NCI-H1436 treated with DMSO at 0.1 percent for 48 hours (cell line): ENCODE measurements around the gene PGR.

Source experiments
- DNase-seq: peaks from one replicate; lab custom pipeline; 2025; lab: John Stamatoyannopoulos, UW

PGR gene

DNA sequence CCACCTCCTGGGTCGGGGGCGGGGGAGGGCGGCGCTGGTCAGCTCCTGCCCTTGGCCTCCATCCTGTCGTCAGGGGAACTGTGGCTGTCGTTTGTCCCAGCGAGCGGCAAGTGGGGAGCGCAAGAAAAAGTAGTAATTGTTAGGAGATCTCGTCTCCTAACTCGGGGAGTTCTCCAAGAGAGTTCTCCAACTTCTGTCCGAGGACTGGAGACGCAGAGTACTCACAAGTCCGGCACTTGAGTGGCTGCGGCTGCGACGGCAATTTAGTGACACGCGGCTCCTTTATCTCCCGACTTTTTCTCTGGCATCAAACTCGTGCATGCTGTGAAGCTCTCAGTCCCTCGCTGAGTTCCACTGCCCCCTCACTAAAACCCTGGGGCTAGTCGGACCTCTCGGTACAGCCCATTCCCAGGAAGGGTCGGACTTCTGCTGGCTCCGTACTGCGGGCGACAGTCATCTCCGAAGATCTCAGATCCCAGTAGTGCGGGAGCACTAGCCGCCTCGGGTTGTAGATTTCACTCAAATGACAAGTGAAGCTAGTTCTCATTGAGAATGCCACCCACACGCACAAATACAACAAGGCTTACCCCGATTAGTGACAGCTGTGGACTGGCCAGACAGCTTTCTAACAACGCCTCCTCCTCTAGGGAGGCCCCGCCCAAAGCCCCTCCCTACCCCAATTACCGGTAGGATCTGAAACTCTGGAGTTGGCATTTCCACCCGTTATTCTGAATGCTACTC lies at the start of gene PGR:
Gene PGR (minus strand): TSS at position 611 of the 741 bp plus-strand sequence. CDS start 743 bp downstream, outside the sequence.
- DNase-seq: no peak

DNA sequence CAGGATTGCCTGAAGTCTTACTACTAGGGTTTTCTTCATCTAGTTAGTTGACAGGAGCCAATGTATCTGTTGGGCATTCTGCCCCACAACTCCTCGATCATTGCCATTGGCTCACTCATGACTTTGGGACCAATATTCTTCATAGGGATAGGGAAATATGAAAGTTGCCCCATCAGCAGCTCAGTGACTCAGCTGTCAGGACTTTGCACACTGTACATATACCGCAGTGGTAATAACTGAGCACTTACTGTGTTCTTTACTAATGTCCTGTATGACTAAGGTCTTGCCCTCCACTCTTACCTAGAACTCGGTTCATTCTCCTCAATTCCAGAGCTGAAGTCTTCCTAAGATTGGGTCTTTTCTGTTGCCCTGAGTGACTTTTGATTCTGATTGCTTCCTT lies 46.8 kb upstream of the PGR start:
- DNase-seq: no peak

DNA sequence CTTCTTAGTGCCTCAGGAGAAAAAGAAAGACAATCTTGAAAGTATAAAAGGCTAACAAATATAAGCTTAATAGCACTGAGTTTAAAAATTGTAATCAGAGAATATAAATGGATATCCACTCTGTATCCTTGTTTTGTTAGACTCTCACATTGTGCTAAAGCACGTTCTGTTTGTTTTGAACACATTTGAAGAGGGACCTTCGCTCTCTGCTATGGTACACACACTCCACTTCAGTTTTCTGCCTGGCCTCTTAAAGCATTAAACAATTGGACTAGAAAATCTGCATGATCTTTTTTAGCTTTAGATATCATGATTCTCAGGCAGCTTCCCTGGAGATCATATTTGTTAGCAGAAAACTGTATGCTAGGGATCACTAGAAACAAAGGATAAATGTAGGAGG lies 40.3 kb upstream of the PGR start:
- DNase-seq: no peak

DNA sequence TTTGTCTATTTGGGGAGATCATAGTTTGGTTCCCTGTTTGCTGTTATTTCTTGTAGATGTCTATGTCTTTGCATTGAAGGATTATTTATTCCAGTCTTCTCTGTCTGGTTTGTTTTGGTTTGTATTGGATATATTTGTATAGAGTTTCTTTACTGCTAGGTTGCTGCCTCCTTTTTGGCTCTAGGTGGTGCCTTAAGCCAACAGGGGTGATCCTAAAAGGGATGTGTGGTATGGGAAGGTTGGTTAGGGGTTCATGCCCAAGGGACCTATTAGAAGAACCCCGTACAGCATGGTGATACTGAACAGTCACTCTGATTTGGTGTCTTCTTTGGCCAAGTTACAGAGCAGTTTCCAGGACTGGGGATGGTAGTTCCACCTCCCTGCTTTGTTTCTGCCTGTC lies 36.4 kb upstream of the PGR start:
- DNase-seq: no peak

DNA sequence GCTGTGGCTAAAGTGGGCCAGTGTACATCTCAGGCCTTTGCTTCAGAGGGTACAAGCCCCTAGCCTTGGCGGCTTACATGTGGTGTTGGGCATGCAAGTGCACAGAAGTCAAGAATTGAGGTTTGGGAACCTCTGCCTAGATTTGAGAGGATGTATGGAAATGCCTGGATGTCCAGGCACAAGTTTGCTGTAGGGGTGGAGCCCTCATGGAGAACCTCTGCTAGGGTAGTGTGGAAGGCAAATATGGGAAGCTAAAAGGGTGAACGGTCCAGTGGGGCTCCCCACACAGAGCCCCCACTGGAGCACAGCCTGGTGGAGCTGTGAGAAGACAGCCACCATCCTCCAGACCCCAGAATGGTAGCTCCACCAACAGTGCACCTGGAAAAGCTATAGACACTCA lies 28.5 kb upstream of the PGR start:
- no peak for DNase-seq

DNA sequence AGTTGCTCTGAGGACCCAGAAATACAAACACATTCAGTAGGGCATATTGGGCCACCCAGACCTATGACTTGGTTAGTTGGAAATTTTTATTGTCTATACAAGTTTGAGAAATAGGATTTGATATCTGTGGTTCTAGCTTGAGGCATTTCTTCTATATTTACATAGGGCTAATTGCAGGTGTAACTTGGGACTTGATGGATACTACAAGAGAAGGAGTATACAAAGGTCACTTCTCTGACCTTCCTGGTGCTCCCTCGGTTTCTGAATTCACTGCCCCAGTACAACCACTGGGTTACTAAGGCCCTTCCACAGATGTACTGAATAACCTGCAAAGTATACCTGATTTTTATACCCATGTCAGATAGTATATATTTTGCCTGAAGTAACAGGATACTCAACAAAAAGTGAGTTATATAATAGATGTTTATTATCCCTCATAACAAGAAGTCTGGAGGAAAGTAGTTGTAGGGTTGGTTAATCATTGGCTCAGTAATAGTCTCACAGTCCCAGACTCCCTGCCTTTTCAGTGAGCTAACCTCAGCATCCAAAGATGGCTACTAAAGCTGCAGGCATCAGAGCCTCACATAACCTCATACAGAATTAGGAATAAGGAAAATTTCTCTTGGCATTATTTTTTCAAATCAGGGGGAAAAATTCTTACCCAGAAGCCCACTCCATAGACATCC lies 8.8 kb upstream of the PGR start:
- no peak for DNase-seq

DNA sequence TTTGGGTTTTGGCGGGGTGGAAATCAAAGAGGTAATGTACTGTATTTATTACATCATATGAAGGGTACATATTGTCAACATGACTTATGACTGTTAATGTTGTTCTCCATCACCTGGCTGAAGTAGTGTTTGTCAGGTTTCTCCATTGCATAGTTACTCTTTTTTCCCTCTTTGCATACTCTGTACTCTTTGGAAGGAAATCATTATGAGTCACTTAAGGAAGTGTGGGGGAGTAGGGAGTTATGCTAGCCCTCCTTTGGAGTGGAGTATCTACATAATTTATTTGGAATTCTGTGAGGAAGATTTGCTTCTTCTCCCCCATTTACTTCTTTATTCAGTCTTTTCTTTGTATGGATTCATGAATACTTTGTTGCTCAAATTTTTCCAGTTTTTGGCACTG lies 3.6 kb upstream of the PGR start:
- no peak for DNase-seq

DNA sequence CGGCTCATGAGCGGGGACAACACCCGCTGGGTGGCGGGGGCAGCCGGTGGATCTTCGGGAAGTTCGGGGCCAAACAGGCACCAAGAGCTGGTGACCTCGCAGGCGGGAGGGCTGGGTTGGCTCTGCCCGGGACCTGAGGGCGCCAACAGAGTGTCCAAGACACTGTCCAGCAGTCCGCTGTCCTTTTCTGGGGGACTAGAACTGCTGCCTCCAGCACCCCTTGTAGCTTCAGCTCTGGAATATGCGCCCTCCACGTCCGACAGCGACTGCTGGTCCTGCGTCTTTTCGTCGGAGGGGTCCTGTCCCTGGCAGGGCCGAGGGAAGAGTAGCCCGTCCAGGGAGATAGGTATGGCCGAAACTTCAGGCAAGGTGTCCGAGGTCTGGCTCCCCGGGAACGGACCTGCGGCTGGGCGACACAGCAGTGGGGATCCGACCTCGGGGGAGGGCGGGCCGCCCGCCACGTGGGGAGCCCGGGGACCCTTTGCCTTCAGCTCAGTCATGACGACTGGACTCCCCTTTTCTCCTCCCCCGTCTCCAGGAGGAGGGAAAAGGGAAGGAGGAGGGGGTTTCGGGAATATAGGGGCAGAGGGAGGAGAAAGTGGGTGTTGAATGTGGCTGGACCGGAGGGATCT lies 926 bp downstream of the PGR start:
- no peak for DNase-seq

DNA sequence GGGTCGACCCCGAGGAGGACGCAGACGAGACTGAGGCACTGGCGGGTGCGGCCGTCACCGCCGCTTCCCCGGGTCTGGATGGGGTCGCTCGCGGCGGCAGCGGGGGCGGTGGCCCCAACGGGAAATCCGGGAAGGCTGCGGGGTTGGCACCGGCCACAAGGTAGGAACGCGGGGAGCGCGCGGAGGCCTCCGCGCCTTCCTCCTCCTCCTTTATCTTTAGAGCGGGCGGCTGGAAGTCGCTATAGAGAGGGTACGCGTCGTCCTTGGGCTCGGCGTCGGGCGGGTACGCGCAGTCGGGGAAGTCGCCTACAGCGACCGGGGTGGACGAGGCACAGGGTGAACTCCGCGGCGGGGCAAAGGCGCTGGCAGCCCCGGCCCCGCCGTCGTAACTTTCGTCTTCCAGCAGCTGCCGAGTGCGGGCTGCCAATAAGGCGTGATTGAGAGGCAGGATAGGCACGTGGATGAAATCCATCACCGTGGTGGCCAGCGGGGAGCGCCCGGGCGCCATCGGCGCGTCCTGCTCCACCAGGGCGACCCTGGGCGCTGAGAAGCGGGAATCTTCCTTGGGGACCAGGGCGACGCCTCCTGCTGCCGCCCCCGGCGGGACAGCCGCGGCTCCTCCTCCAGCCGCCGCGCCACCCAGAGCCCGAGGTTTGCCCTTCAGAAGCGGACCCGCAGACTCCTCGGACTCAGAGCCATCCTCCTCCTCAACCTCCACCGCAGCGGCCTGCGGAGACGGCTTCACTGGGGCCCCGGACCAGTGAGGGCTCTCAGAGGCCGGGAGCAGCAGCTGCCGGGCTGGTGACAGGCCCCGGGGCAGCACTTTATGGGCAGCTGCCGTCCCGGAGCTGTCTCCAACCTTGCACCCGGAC lies 1.7 kb downstream of the PGR start:
- no peak for DNase-seq

DNA sequence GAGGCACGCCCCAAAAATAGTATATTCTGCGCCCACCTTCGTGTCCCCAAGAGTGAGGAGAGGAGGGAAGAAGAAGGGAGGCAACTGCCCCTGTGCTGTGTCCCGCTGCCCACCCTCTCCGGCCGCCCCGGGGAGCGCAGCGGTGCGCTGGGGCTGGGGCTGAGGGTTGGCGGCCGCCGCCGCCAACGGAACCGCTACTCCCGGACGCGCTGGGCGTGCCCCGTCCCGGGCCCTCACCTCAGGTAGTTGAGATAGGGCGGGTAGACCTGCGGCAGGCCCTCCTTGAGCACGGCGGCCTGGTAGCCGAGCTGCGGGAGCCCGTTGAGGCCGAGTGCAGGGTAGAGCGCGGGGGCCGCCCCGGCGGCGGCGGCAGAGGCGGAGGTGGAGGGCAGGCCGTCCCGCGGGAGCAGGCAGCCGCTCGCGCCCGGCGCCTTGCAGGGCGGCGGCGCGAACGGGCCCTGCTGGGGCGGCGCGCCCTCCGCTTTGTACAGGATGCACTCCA lies 2.4 kb downstream of the PGR start:
- no peak for DNase-seq

DNA sequence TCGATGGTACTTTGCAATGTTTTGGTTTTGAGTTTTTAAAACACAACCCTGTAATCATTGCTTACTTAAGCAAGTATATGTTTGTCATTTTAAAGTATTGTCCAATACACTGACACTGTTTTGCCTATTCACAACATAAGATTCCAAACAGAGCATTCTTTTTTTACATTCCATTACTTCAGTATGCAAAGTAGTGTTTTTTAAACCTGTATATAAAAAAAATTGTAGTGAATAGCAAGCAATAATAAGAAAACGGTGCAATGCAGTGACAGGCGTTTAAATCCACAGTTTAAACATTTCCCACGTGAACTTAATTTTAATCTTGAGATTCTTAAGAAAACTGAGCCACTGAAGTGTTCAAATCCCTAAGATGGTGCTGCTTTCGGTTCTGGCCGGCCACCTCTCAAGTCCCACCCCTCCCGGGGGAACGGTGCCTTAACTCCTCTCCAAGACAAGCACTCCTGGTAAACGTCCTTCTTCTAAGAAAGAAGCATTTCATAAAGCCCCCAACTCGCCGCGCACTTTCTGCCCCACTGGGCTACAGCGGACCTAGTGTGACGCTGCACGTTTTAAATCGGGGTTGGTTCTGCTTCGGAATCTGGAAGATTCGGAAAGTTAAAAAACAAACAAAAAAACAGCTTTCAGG lies 2.9 kb downstream of the PGR start:
- DNase-seq: no peak

DNA sequence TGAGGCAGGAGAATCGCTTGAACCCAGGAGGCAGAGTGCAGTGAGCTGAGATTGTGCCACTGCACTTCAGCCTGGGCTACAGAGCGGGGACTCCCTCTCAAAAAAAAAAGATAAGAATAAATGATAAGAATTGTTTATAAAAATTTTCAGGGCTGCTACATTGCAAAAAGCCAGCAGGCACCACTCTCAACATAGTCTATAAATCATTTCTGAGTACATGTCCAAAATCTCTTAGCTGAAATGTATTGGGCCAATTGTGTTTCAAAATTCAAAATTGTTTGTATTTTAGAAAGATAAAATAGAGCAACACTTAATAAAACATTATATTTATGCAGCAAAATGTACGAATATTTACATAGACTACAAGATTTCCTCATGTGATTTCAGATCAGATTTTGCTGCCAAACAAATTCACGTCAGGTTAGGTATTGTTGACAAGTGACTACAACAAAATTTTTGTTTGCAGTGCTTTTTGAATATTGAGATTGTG lies 13.9 kb downstream of the PGR start:
- no peak for DNase-seq

DNA sequence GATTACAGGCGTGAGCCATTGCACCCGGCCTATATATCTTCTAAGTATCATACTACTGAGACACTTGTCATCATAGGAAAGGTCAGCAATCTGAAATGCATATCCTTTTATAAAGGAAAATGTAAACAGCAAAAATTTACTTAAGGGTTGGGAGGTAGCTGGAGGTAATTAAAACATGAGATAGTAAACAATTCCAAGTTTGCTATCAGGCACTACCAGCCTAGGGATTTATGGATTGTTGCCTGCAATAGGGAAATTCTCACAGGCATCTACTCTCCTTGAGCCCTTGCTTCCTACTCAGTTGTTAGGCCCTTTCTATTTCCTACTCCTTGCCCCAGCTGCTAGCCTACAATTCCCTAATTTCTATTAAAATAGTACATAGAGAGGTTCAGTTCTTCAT lies 16.1 kb downstream of the PGR start:
- no peak for DNase-seq

DNA sequence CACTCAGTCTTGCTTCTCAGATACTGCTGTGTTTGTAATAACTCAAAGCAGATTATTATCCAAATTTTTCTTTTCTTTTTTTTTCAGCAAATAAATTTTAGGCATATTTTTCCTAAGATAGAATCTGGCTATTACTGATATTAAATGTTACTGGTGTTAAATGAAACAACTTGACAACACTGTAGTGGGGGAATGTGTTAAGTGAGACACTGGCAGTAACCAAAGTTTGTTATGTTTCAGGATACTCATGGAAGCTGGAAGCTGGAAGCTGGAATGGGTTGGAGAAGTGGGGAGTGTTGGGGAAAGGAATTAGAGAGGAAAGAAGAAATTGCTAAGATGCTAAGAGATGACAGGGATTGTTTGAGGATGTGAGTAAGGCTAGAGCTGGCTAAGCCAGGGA lies 24.9 kb downstream of the PGR start:
- no peak for DNase-seq

DNA sequence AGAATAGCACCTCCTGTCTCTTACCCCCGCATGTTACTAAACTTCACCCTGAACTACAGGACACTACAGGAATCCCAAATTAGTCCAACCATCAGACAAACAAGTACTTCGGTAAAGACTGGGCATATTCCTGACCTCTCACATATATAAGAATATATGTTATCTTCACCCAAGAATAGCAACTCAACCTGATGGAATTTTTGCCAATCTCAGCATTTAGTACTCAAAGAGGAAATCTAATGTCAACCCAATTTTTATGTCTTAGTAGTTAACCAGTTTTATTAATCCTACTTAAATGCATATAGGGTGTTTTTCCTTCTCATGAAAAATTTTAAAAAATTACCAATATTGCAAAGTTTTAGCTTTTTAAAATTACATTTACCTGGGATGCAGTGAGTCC lies 26.2 kb downstream of the PGR start:
- DNase-seq: no peak

DNA sequence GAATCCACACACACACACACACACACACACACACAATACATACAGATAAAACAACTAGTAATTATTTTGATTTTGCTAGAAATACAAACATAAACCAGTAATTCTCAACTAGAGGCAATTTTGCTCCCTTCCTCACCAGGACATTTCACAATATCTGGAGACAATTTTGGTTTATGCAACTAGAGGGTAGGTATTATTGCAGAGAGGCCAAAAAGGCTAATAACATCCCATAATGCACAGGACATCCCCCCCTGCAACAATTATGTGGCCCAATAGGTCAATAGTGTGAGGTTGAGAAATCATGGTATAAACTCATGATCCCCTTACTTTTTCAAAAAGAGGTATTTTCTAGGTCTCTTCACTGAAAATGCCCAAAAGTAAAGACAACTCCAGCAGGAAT lies 29.0 kb downstream of the PGR start:
- no peak for DNase-seq

DNA sequence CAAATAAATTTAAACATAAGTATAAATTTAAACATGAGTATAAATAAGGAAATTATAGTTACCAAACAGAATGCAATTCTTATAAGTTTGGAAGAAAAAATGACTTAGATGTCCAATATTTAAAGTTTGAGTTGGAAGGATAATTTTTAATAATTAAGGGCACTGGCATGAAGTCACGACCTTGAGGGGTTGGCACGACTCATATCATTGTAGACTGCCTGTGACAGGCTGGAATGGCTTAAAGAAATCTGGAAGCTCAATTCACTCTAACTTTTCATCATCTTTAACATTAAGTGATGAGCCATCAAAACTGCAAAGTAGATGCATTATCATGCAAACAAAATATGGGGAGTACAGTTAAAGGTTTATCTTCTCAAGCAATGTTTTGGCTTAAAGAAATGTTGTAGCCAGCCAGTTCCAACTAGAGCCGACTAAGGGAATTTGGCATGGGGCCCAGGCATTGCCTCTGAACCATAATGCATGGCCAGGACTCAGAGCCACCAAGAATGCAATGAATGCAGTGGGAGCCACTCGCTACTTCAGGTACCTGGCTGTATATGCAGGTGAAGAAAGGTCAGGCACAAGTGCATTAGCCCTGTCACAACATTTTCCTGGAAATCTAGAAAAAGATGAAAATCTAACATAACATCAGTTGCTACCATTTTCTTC lies 33.4 kb downstream of the PGR start:
- no peak for DNase-seq

DNA sequence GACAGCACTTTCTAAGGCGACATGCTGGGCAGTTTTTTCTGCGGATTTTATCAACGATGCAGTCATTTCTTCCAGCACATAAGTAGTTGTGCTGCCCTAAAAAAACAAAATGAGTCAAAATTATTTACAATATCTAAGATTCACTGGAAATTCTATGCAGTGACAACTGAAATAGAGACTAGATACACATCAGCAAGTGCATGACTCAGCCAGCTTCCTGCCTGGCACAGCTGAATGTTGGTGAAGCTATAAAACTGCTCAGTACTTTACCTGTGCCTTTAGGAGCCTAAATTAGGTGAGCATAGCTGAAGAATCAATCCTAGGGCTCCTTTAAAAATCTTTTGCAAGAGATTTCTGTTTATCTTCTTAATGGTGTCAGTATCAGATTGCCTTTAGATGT lies 37.8 kb downstream of the PGR start:
- DNase-seq: no peak

DNA sequence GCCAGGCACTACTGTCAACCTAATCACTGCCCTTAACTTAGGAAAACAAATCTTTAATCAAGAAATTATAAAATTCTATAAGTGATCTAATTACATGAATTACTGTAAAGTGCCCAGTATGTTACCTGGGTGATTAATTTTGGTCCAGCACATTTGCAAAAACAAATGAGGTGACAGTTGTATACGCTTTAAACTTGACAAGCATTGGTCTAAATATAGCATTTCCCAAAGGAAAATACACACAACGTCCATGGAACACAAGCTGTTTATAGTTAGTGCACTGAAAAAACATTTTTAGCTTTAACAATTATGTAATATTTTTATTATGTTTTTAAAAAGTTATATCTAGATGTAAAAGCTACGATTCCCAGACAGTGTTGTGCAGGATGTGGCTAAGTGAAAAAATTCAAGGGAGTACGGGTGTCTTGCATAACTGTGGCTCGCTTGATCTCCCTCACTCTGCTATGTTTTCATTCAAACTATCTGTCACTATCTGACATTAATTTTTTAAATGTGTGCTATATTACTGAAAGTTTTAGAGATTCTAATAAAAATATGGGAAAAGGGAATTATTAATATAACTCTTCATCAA lies 38.8 kb downstream of the PGR start:
- no peak for DNase-seq

DNA sequence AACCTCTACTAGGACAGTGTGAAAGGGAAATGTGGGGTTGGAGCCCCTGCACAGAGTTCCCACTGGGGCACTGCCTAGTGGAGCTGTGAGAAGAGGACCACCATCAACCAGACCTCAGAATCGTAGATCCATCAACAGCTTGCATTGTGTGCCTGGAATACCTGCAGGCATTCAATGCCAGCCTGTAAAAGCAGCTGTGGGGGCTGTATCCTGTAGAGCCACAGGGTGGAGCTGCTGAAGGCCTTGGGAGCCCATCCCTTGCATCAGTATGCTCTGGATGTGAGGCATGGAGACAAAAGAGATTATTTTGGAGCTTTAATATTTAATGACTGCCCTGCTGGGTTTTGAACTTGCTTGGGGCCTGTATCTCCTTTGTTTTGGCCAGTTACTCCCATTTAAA lies 46.3 kb downstream of the PGR start:
- no peak for DNase-seq

DNA sequence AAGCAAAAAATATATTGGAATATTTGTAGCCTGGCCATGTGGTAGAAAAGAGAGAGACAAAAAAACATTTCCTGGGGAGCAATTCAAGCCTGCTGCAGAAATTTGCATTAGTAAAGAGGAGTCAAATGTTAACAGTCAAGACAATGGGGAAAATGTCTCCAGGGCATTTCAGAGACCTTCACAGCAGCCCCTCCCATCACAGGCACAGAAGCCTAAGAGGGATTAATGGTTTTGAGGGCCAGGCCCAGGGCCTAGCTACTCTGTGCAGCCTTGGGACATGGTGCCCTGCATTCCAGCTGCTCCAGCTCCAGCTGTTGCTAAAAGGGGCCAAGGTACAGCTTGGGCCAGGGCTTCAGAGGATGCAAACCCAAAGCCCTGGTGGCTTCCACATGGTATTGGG lies 46.8 kb downstream of the PGR start:
- no peak for DNase-seq
